Activated CD8-positive, alpha-beta T cell treated with anti-CD3 and anti-CD28 coated beads for 36 hours (primary cell): ENCODE data around the gene HELZ. TPM values are rescaled to one million over a fixed set of nuclear protein-coding genes. Genes with fewer than 3 reads are reported as not detected.
"Not testable (repeated sequence)": the region's sequence is repeated elsewhere in the genome, so short reads cannot be mapped to it uniquely, and the experiment has no call there.

Source experiments
- ATAC-seq: fragments of 200-7000 bp; cut with Tn5 transposase; one replicate; pipeline ENCODE4 v1.10.0; 2021; ENCODE audit warnings: mild to moderate bottlenecking, moderate library complexity
- CTCF ChIA-PET: fragments of 350-600 bp; sonication (Branson Sonifier 250); formaldehyde crosslinking; loops from one replicate; lab custom pipeline; 2021; ENCODE audit warnings: antibody characterized with exemption; lab: Charles Lee
- POLR2A ChIA-PET: fragments of 350-600 bp; sonication (Branson Sonifier 250); formaldehyde crosslinking; loops from one replicate; lab custom pipeline; 2021; ENCODE audit warnings: antibody characterized with exemption; lab: Charles Lee
- DNase-seq: peaks from one replicate; pipeline ENCODE4 v3.0.0-alpha.2; 2020
- H3K27ac Mint-ChIP-seq: one replicate; pipeline ENCODE4 v1.8.0; 2021; ENCODE audit warnings: mild to moderate bottlenecking, mixed read lengths
- H3K27me3 Mint-ChIP-seq: one replicate; pipeline ENCODE4 v1.8.0; 2021; ENCODE audit warnings: mixed read lengths
- H3K36me3 Mint-ChIP-seq: one replicate; pipeline ENCODE4 v1.8.0; 2021; ENCODE audit warnings: low read depth, mixed read lengths
- H3K4me1 Mint-ChIP-seq: one replicate; pipeline ENCODE4 v1.8.0; 2021; ENCODE audit warnings: low read depth, mixed read lengths
- H3K4me3 Mint-ChIP-seq: one replicate; pipeline ENCODE4 v1.8.0; 2021; ENCODE audit warnings: mild to moderate bottlenecking, moderate library complexity, mixed read lengths
- H3K9me3 Mint-ChIP-seq: one replicate; pipeline ENCODE4 v1.8.0; 2021; ENCODE audit warnings: mixed read lengths
- CTCF ChIP-seq: fragments of 200-600 bp; IDR thresholded peaks from one replicate; pipeline ENCODE4 v1.8.0; 2022; ENCODE audit warnings: antibody characterized with exemption, mild to moderate bottlenecking
- intact Hi-C: fragments of 100-400 bp; cut with micrococcal nuclease; formaldehyde crosslinking; loops from one replicate; pipeline ENCODE4 v1.10.0; 2022
- total RNA-seq, 2 experiments: library from RNA; stranded (reverse); gene quantifications; one replicate each; pipeline ENCODE4 v1.2.3, GENCODE V29; 2021

Gene HELZ
- total RNA-seq, 2 experiments from 2014 or later: 74.4 to 74.9 TPM

GRCh38 chr17:67143318-67143717, 101.7 kb downstream of the HELZ start:
- POLR2A ChIA-PET: no interaction called here
- TF ChIP-seq CTCF: no peak
- ATAC-seq (no peak), DNase-seq (no peak)
- Mint-ChIP-seq H3K27me3 (no peaks in the 10 kb centered on the region), H3K4me1 (peaks cover 20% of the 10 kb centered on the region), H3K27ac (no peak overlapping the region), H3K4me3 (no peak overlapping the region), H3K36me3 (peaks cover 60% of the 10 kb centered on the region), H3K9me3 (no peaks in the 10 kb centered on the region)
- CTCF ChIA-PET: no interaction called here
- intact Hi-C loops: no loop called here

- H3K4me3 Mint-ChIP-seq, H3K9me3 Mint-ChIP-seq, H3K27me3 Mint-ChIP-seq, H3K27ac Mint-ChIP-seq, CTCF ChIA-PET, DNase-seq, intact Hi-C loops, POLR2A ChIA-PET, ATAC-seq: not testable (repeated sequence)
- Mint-ChIP-seq H3K36me3 (peaks cover 61% of the 10 kb centered on the region), H3K4me1 (peaks cover 26% of the 10 kb centered on the region)
These were observed 103.0 kb downstream of the HELZ start for GRCh38 chr17:67142030-67142429.

GRCh38 chr17:67139784-67140665, 105.0 kb downstream of the HELZ start:
- peaks cover 59% of the 10 kb centered on the region for H3K36me3 Mint-ChIP-seq
- no peaks in the 10 kb centered on the region for H3K9me3 Mint-ChIP-seq
- ChIA-PET CTCF (interaction anchor here (0.8 to 0.9 kb wide), 2 partner anchors 9 to 13 kb away, joined by 3 to 4 read pairs; no protein-coding TSS in a partner anchor), POLR2A (no interaction called here)
- no peak overlapping the region for H3K4me3 Mint-ChIP-seq
- peaks cover 26% of the 10 kb centered on the region for H3K4me1 Mint-ChIP-seq
- no peak for DNase-seq
- no peak overlapping the region for H3K27ac Mint-ChIP-seq
- H3K27me3 Mint-ChIP-seq: no peaks in the 10 kb centered on the region
- no peak for TF ChIP-seq CTCF
- ATAC-seq: peak; percentile 51
- intact Hi-C loops: no loop called here

- ChIA-PET CTCF (no interaction called here), POLR2A (no interaction called here)
- ATAC-seq (no peak), DNase-seq (no peak)
- Mint-ChIP-seq H3K4me3 (no peak overlapping the region), H3K4me1 (peaks cover 26% of the 10 kb centered on the region), H3K9me3 (no peaks in the 10 kb centered on the region), H3K36me3 (peaks cover 53% of the 10 kb centered on the region), H3K27me3 (no peaks in the 10 kb centered on the region), H3K27ac (peak overlapping the region; percentile 35)
- intact Hi-C loops: no loop called here
- TF ChIP-seq CTCF: no peak
These were observed 105.7 kb downstream of the HELZ start for GRCh38 chr17:67139289-67139688.

- peaks cover 45% of the 10 kb centered on the region for H3K36me3 Mint-ChIP-seq
- H3K4me1 Mint-ChIP-seq: peaks cover 26% of the 10 kb centered on the region
- no peaks in the 10 kb centered on the region for H3K27me3 Mint-ChIP-seq
- POLR2A ChIA-PET: no interaction called here
- ATAC-seq (peak; percentile 10), DNase-seq (no peak)
- CTCF ChIA-PET: no interaction called here
- H3K27ac Mint-ChIP-seq: peak overlapping the region; percentile 75
- intact Hi-C loops: no loop called here
- TF ChIP-seq CTCF: no peak
- no peaks in the 10 kb centered on the region for H3K9me3 Mint-ChIP-seq
- H3K4me3 Mint-ChIP-seq: no peak overlapping the region
These were observed 106.6 kb downstream of the HELZ start for GRCh38 chr17:67138392-67138791.
